Germinal center (tissue), 1 donor: ENCODE results near the gene FRS3.

Experiments used
- DNase-seq: peaks from one replicate; pipeline ENCODE4 v3.0.0; 2012; ENCODE audit warnings: mixed read lengths, low spot score

The FRS3 gene

DNA sequence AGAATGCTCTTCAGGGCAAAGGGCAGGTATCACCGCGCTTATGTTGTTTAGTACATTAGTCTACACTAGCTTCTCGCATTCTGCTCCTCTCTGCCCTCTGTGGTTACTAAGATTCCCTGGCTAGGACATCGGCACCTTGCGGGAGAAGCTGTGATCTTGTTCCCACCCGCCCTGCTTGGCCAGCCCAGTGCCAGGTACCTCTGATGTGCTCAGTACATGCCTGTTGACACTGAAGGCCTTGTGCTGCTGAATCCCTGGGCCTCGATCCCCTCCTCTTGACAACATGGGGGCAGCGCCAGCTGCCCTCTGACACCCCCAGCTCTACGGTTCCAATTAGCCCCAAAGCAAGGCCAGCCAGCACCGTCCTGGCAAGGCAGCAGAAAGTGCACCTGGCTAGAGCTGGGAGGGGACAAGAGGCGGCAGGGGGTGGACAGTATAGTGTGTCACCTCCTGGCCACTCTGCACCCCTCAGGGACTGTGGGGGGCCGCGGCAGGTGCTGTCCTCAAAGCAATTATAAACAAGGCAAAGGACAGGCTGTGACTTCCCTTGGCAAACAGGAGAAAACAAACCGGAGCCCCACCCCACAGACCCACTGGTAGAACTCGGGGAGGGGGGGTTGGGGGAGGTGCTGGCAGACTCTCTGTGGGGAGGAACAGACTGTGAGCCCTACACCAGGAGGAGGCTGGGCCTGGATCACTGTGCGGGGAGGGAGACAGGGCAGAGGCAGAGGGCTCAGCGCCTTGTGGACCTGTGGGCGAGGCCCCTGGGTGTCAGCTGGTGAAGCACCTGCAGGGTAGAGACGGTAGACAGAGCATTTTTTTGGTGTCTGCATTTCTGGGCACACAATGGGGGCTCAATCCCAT lies 51.4 kb downstream of the FRS3 start:
- DNase-seq, result no peak

DNA sequence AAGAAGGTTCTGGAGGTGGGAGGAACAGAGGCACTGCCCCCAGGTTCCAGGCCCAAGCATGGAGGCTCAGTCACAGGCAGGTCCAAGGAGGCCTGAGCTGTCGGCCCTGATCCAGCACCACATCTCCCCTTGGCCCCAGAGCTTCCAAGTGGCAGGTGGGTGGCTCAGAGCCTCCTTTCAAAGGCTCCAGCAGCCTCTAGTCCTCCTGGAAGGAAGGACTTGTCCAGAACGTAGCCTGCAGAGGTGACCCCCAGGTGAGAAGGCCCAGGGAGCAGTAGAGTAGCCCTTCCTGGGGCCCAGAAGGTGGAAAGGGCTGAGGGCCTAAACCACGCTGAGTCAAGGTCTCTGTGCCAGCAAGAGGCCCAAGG lies 52.0 kb downstream of the FRS3 start:
- no peak for DNase-seq

DNA sequence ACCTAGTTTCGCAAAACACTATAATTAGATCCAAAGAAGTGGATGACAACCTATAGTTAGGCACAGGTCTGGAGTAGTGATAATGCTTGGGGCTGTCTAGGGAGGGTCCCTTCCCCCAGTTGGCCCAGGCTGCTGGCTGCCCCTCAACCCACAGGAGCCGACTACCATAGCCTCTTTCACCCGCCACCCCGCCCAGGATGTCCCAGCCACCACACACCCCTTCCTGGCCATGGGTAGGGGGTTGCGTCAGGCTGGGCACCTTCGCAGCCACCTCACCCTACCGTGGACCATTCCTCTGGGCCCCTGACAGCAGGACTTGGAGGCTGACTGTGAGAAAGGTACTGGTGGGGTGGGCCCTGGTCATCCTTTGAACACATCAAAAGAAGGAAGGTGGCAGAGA lies 52.8 kb downstream of the FRS3 start:
- no peak for DNase-seq

DNA sequence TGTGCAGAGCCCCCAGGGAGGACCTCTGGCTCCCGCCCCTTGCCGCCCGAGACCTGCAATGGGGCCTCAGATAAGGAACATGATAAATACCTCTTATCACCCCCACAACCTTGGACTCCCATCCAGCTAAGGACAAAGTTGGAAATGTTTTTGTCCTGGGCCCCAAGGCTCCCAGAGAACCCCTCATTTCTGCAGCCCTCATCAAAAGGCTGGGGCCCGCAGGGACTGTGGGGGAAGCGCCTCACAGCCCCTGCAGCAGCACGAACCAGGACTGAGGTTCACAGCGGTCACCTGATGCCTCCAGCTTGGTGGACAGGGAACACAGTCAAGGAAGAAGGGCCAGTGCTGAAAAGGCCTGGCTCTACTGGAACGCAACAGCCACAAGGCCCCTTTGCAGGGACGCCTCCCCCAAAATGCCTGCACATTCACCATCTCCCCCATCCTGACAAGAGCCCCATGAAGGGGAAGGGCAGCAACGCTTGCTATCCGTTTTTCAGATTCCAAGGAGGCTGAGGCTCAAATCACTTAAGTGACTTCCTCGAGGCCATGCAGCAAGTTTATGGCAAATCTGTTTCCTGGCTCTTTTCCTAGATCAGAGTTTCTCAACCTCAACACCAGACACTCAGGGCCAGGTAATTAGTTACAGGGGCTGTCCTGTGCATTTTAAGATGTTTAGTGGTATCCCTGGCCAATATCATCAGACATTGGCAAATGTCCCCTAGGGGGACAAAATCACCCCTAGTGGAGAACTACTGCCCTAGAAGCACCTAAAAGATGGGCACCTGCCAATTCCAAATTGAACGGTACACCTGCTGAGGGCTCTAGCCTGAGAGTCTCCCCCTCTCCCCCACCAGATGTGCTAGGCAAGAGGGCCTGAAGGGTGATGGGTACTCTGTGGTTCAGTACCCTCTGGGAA lies 54.9 kb downstream of the FRS3 start:
- DNase-seq, result no peak

DNA sequence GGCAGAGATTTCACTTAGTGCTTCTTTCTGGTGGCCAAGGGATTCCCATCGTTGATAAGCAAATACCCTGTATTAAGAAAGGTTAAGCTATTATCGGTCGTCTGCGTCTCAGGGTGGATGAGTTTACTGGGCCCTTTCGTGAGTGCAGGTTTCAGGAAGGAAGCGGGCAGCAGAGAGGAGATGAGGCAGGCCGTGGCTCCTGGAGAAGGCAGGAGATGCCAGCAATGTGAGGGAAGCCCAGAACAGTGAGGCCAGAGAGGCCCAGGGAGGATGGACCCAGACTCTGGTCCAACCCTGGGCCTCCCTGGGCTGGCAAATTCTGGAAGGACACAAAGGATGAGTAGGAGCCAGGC lies 55.5 kb downstream of the FRS3 start:
- no peak for DNase-seq

DNA sequence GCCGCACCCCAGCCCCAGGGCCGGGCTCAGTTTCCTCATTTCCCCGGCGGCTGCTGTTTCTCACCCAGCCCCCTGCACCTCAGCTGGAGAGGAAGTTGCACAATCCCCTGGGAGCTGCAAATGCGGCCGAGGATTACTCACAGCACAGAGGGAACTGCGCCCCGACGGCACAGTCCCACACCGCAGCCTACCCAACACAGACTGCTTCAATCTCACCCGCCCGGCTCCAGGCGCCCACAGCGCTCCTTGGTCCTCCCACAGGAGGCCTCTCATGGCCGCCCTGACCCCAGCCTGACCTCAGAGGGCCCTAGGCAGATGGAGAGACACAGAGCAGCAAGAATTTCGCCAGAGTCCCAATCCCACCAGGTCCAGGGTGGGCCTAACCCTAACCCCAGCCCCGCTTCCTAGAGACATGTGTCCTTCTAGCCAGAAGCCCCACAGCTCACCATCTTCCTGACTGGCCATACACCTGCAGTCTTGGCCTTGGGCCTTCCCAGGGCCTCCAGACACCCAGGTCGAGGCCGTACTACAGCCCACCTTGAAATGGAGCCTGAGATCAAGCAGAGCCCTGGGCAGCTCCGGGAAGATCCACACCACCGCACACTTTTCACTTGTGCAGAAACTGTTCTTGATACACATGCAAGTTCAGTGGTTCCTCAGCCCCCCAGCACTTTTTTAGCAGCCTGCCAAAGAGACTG lies 56.0 kb downstream of the FRS3 start:
- peak; percentile 92 for DNase-seq

DNA sequence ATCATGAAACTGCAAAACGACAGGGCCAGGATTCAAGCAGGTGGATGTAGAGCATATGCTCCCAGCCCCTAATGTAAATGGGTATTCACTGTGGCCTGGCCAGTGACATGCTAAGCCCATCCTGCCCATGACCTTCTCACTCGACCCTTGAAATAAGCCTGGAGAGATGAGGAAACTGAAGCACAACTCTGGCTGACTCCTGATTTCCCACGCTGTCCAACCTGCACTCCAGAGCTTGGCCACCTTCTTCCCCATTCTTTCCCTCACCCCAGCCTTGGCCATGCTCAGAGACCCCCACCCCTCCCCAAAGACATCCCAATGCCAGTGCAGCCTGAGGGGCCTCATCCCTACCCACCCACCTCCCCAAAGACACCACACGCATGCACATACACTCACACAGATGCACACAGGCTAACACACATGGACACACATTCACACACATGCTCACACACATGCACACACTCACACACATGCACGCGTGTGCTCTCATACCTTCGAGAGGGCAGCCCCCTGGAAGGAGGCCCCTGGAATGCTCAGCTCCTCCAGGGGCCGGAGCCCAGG lies 56.7 kb downstream of the FRS3 start:
- no peak for DNase-seq

DNA sequence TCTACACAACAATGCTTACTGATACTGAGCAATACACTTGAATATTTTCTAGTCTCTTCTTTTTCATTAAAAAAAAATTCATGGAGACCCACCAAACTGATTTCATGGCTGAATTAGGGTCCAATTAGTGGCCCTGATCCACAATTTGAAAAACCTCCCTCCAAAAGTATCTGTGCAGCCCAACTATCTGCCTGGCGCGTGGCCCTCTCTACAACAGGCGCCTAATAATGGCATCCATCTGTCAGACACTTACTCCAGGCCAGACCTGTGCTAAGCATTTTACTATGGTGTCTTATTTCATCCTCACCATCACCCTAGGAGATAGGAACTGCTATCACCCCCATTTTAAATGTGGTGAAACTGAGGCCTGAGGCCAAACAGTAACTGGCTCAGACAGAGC lies 58.3 kb downstream of the FRS3 start:
- no peak for DNase-seq

DNA sequence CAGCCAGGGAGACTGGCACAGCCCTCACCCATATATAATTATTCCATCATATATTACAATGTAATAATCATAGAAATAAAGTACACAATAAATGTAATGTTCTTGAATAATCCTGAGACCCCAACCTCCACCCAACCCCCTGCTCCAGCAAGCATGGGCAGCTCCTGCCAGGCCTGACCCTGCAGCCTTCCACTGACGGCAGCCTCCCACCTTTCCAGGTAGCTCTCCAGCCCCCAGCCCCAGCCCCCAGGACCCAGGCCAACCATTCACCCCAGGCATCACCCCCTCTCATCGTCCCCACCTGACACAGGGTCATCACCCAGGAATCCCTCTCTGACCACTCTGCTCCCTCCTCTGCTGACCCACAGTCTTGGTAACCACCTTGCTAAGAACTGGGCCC lies 58.9 kb downstream of the FRS3 start:
- no peak for DNase-seq

DNA sequence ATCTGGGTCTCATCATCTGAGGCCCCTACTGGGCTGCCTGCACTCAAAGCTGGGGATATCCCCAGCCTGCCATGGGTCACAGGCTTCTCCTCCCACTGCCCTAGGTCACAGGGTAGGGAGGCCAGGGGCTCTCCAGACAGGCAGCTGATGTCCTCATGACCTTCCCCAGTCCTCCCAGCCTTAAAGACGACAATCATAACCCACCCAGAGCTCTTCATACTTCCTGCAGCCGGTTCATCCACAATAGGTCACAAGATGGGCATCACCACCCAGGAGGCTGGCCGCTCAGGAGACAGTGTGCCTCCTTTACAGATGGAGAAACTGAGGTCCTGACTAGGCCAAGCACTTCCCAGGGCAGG lies 59.5 kb downstream of the FRS3 start:
- DNase-seq, result no peak
